HEK293 (cell line): ENCODE data around the gene GAB3.

Experiments
- CTCF ChIA-PET: fragments of 350-600 bp; formaldehyde crosslinking; extraction: SDS; loops from one replicate; lab custom pipeline; 2021; ENCODE audit warnings: antibody characterized with exemption; lab: Yijun Ruan, JAX
- POLR2A ChIA-PET: fragments of 300-600 bp; formaldehyde crosslinking; extraction: SDS; loops from one replicate; lab custom pipeline; 2020; ENCODE audit warnings: antibody characterized with exemption, inconsistent platforms; lab: Yijun Ruan, JAX
- H3K27ac ChIP-seq: fragments of 200-500 bp; sonication (Bioruptor generic); 2 replicates; pipeline ENCODE4 v1.5.1; 2014; ENCODE audit warnings: low read depth, low read length, control low read depth, inconsistent platforms; ENCODE audit errors: extremely low read depth
- H3K36me3 ChIP-seq, 2 experiments: fragments of 200-500 bp in 1 of 2; sonication (Bioruptor generic) in 1 of 2; 1 replicate in 1 of 2; 2 replicates in 1 of 2; pipeline ENCODE4 v1.5.1; 2014 to 2017; ENCODE audit warnings: inconsistent platforms in 2 of 2, low read length in 2 of 2; ENCODE audit not compliant: control insufficient read depth in 2 of 2, insufficient read depth in 1 of 2
- H3K4me1 ChIP-seq: fragments of 200-500 bp; sonication (Bioruptor generic); 2 replicates; pipeline ENCODE4 v1.5.1; 2014; ENCODE audit warnings: mild to moderate bottlenecking, low read length, inconsistent platforms; ENCODE audit not compliant: control insufficient read depth, insufficient read depth
- H3K4me3 ChIP-seq: 2 replicates; pipeline ENCODE4 v1.5.1; 2011; ENCODE audit warnings: low read depth, mild to moderate bottlenecking, control low read depth, low read length, moderate library complexity
- H3K9me3 ChIP-seq: fragments of 200-500 bp; sonication (Bioruptor generic); 2 replicates; pipeline ENCODE4 v1.5.1; 2014; ENCODE audit warnings: low read depth, low read length, inconsistent platforms; ENCODE audit not compliant: control insufficient read depth, insufficient read depth
- EGR2 ChIP-seq: fragments of 450-650 bp; formaldehyde crosslinking; IDR thresholded peaks from 2 replicates; pipeline ENCODE4 v1.5.1; 2016; ENCODE audit warnings: low read depth, missing biosample characterization, missing genetic modification characterization
- PRDM1 ChIP-seq: fragments of 450-650 bp; formaldehyde crosslinking; IDR thresholded peaks from 2 replicates; pipeline ENCODE4; 2016; ENCODE audit warnings: missing biosample characterization, missing genetic modification characterization
- SCRT1 ChIP-seq: fragments of 450-650 bp; formaldehyde crosslinking; IDR thresholded peaks from 2 replicates; pipeline ENCODE4 v1.5.1; 2016; ENCODE audit warnings: missing biosample characterization, missing genetic modification characterization, borderline replicate concordance
- SCRT2 ChIP-seq: fragments of 450-650 bp; formaldehyde crosslinking; IDR thresholded peaks from 2 replicates; pipeline ENCODE4 v1.5.1; 2016; ENCODE audit warnings: missing biosample characterization, missing genetic modification characterization
- ZBTB20 ChIP-seq: fragments of 450-650 bp; formaldehyde crosslinking; IDR thresholded peaks from 2 replicates; pipeline ENCODE4 v1.5.1; 2016; ENCODE audit warnings: missing biosample characterization, missing genetic modification characterization
- ZEB2 ChIP-seq: fragments of 450-650 bp; formaldehyde crosslinking; IDR thresholded peaks from 2 replicates; pipeline ENCODE4 v1.5.1; 2016; ENCODE audit warnings: missing biosample characterization, missing genetic modification characterization
- ZFHX2 ChIP-seq: fragments of 450-650 bp; formaldehyde crosslinking; conservative IDR thresholded peaks from 2 replicates; pipeline ENCODE4 v1.5.1; 2016; ENCODE audit warnings: missing biosample characterization, missing genetic modification characterization
- ZFP3 ChIP-seq: fragments of 450-650 bp; formaldehyde crosslinking; IDR thresholded peaks from 2 replicates; pipeline ENCODE4 v1.5.1; 2016; ENCODE audit warnings: low read depth, missing biosample characterization, missing genetic modification characterization
- ZFP69B ChIP-seq: fragments of 450-650 bp; formaldehyde crosslinking; IDR thresholded peaks from 2 replicates; pipeline ENCODE4 v1.5.1; 2016; ENCODE audit warnings: missing biosample characterization, missing genetic modification characterization
- ZNF133 ChIP-seq: fragments of 450-650 bp; formaldehyde crosslinking; IDR thresholded peaks from 2 replicates; pipeline ENCODE4 v1.5.1; 2016; ENCODE audit warnings: missing biosample characterization, missing genetic modification characterization
- ZNF341 ChIP-seq: fragments of 450-650 bp; formaldehyde crosslinking; IDR thresholded peaks from 2 replicates; pipeline ENCODE4; 2016; ENCODE audit warnings: low read depth, missing biosample characterization, missing genetic modification characterization
- ZNF501 ChIP-seq: fragments of 450-650 bp; formaldehyde crosslinking; IDR thresholded peaks from 2 replicates; pipeline ENCODE4 v1.5.1; 2016; ENCODE audit warnings: missing biosample characterization, missing genetic modification characterization
- ZNF548 ChIP-seq: fragments of 450-650 bp; formaldehyde crosslinking; IDR thresholded peaks from 2 replicates; pipeline ENCODE4 v1.5.1; 2016; ENCODE audit warnings: missing biosample characterization, missing genetic modification characterization
- ZNF585B ChIP-seq: fragments of 450-650 bp; formaldehyde crosslinking; IDR thresholded peaks from 2 replicates; pipeline ENCODE4 v1.5.1; 2016; ENCODE audit warnings: missing biosample characterization, missing genetic modification characterization
- ZNF610 ChIP-seq: fragments of 450-650 bp; formaldehyde crosslinking; IDR thresholded peaks from 2 replicates; pipeline ENCODE4 v1.5.1; 2016; ENCODE audit warnings: missing biosample characterization, missing genetic modification characterization, borderline replicate concordance
- ZXDB ChIP-seq: fragments of 450-650 bp; formaldehyde crosslinking; IDR thresholded peaks from 2 replicates; pipeline ENCODE4 v1.5.1; 2016; ENCODE audit warnings: missing biosample characterization, missing genetic modification characterization
- TF ChIP-seq, protein P1 (sequence below): fragments of 450-650 bp; formaldehyde crosslinking; IDR thresholded peaks from 2 replicates; pipeline ENCODE4 v1.5.1; 2016; ENCODE audit warnings: missing biosample characterization, missing genetic modification characterization
- TF ChIP-seq, protein P2 (sequence below): fragments of 450-650 bp; formaldehyde crosslinking; IDR thresholded peaks from 2 replicates; pipeline ENCODE4 v1.5.1; 2016; ENCODE audit warnings: missing biosample characterization, missing genetic modification characterization, borderline replicate concordance

The GAB3 gene

GRCh38 chrX:154776753-154777152, 25.9 kb upstream of the GAB3 start:
- H3K4me3 ChIP-seq: no peak overlapping the region
- CTCF ChIA-PET: interaction anchor here (0.6 to 1.0 kb wide), 3 partner anchors 14 to 24 kb away, joined by 3 to 7 read pairs (median 3); no protein-coding TSS in a partner anchor
- H3K27ac ChIP-seq: no peak overlapping the region
- TF ChIP-seq PRDM1 (tag by site-specific recombination) (no peak), ZNF585B (tag by site-specific recombination) (no peak), ZNF501 (no peak), ZXDB (tag by site-specific recombination) (no peak), ZNF133 (tag by site-specific recombination) (peak; percentile 61; the same call in 1 of the 2 replicates)
- TF ChIP-seq, all 188 proteins: peak for 1
- Histone ChIP-seq H3K36me3 (peaks cover 20 to 78% of the 10 kb centered on the region in 2 experiments), H3K4me1 (no peaks in the 10 kb centered on the region), H3K9me3 (no peaks in the 10 kb centered on the region)
- POLR2A ChIA-PET: interaction anchor here (1.3 kb wide), 1 partner anchor 23 kb away, joined by 3 read pairs; no protein-coding TSS in a partner anchor

GRCh38 chrX:154775419-154776349, 24.8 kb upstream of the GAB3 start:
- ChIA-PET CTCF (interaction anchor here (0.5 to 1.0 kb wide), 3 partner anchors 15 to 230 kb away, joined by 3 to 7 read pairs (median 3); no protein-coding TSS in a partner anchor), POLR2A (interaction anchor here (1.3 kb wide), 1 partner anchor 24 kb away, joined by 3 read pairs; no protein-coding TSS in a partner anchor)
- no peaks in the 10 kb centered on the region for H3K9me3 ChIP-seq
- peaks cover 26 to 80% of the 10 kb centered on the region in 2 experiments for H3K36me3 ChIP-seq
- no peak overlapping the region for H3K27ac ChIP-seq
- H3K4me1 ChIP-seq: no peaks in the 10 kb centered on the region
- TF ChIP-seq EGR2: peak; percentile 31; the same call in 1 of the 2 replicates
- peak; percentile 77 for TF ChIP-seq ZFHX2
- no peak for TF ChIP-seq ZFP3 (tag by site-specific recombination)
- peak; percentile 21; the same call in 1 of the 2 replicates for TF ChIP-seq PRDM1 (tag by site-specific recombination)
- TF ChIP-seq ZEB2 (tag by site-specific recombination): no peak
- no peak overlapping the region for H3K4me3 ChIP-seq

DNA sequence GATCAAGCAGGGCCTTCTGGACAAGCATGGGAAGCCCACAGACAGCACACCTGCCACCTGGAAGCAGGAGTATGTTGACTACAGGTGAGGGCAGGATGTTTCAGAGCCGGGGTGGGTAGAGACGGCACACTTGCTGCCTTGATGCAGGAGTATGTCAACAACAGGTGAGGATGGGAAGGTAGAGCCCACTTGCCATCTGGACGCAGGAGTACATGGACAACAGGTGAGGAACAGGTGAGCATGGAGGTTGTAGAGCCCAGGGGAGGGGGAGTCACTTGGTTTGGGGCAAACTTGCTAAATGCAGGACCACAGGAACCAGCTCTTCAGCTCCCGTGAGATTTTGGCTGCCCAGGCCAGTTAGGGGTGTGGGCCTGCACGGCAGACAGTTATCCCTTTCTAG, 23.7 kb upstream of the GAB3 start:
- Histone ChIP-seq H3K4me3 (no peak overlapping the region), H3K27ac (no peak overlapping the region), H3K9me3 (no peaks in the 10 kb centered on the region), H3K4me1 (no peaks in the 10 kb centered on the region), H3K36me3 (peaks cover 32 to 89% of the 10 kb centered on the region in 2 experiments)
- ChIA-PET CTCF (no interaction called here), POLR2A (no interaction called here)
- TF ChIP-seq, protein P1, sequence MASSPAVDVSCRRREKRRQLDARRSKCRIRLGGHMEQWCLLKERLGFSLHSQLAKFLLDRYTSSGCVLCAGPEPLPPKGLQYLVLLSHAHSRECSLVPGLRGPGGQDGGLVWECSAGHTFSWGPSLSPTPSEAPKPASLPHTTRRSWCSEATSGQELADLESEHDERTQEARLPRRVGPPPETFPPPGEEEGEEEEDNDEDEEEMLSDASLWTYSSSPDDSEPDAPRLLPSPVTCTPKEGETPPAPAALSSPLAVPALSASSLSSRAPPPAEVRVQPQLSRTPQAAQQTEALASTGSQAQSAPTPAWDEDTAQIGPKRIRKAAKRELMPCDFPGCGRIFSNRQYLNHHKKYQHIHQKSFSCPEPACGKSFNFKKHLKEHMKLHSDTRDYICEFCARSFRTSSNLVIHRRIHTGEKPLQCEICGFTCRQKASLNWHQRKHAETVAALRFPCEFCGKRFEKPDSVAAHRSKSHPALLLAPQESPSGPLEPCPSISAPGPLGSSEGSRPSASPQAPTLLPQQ: no peak
- TF ChIP-seq ZNF548 (no peak), SCRT2 (tag by site-specific recombination) (peak; percentile 81), ZBTB20 (tag by site-specific recombination) (no peak), SCRT1 (peak; percentile 51; the same call in 1 of the 2 replicates)

DNA sequence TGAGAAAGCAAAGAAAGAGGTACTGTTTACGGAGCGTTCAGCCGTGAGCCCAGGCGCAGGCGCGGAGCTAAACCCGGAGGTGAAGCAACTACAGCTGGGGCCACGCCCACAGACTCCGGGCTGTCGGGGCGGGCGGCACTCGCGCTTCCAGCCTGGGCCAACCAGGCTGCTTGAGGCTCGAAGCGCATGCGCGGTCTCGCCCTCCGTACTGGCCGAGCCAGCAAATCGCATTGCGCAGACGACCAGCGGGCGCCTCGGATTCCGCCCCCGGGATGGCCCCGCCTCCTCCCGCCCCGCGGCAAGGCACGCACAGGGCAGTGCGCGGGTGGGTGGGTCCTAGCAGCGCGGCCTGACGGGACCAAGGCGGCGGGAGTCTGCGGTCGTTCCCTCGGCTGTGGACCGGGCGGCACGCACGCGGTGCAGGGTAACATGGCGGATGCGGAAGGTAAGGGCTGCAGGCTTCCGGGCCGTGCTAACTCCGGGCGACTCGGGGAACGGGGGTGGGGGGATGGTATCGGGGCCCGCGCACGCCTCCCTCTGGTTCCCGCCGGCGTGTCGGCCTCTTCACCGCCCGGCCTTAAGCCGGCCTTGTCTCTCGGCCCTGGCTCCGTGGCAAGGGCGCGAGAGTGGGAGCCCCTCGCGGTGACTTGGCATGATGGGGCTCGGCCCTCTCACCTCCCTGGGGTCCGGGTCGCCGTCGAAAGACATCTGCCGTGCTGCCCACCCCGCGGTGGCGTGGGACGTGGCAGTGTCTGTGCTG, 11.8 kb upstream of the GAB3 start, which contains the start of gene DKC1:
TSS of gene DKC1 (plus strand) at position 328 of the 760 bp plus-strand sequence. CDS start at position 430, 102 bp downstream.
- Histone ChIP-seq H3K27ac (peak within 1 kb of the TSS; percentile 89), H3K36me3 (peaks cover 6 to 32% of the 10 kb centered on the region in 2 experiments), H3K9me3 (no peaks in the 10 kb centered on the region), H3K4me3 (peak within 1 kb of the TSS; percentile 73), H3K4me1 (no peaks in the 10 kb centered on the region)
- CTCF ChIA-PET: interaction anchor here (0.7 to 2.0 kb wide), 3 partner anchors 13 to 77 kb away, joined by 4 to 10 read pairs (median 9); no protein-coding TSS in a partner anchor
- POLR2A ChIA-PET: interaction anchor here (1.2 to 4.2 kb wide), 5 partner anchors 12 to 43 kb away, joined by 5 to 22 read pairs (median 6); partner anchors contain the start of genes GAB3 and MPP1
- TF ChIP-seq ZEB2 (tag by site-specific recombination) (peak; percentile 58; the same call in 1 of the 2 replicates), ZNF341 (tag by site-specific recombination) (no peak), ZNF610 (tag by site-specific recombination) (0 out of 2 replicates have a peak, but pooled peaks have one; percentile 46), ZFP69B (tag by site-specific recombination) (peak; percentile 49)
- TF ChIP-seq, protein P2, sequence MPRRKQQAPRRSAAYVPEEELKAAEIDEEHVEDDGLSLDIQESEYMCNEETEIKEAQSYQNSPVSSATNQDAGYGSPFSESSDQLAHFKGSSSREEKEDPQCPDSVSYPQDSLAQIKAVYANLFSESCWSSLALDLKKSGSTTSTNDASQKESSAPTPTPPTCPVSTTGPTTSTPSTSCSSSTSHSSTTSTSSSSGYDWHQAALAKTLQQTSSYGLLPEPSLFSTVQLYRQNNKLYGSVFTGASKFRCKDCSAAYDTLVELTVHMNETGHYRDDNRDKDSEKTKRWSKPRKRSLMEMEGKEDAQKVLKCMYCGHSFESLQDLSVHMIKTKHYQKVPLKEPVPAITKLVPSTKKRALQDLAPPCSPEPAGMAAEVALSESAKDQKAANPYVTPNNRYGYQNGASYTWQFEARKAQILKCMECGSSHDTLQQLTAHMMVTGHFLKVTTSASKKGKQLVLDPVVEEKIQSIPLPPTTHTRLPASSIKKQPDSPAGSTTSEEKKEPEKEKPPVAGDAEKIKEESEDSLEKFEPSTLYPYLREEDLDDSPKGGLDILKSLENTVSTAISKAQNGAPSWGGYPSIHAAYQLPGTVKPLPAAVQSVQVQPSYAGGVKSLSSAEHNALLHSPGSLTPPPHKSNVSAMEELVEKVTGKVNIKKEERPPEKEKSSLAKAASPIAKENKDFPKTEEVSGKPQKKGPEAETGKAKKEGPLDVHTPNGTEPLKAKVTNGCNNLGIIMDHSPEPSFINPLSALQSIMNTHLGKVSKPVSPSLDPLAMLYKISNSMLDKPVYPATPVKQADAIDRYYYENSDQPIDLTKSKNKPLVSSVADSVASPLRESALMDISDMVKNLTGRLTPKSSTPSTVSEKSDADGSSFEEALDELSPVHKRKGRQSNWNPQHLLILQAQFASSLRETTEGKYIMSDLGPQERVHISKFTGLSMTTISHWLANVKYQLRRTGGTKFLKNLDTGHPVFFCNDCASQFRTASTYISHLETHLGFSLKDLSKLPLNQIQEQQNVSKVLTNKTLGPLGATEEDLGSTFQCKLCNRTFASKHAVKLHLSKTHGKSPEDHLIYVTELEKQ (tag by site-specific recombination): no peak
